Caco-2 (cell line): Measurements from ENCODE around the gene DLX6. TPM values are rescaled to one million over a fixed set of nuclear protein-coding genes. Genes with fewer than 3 reads are reported as not detected.

ENCODE experiments used
- BruUV-seq: library from RNA; stranded (reverse); fragments of 400-500 nt; replicated peaks from 2 replicates; lab custom pipeline; 2021; lab: Mats Ljungman, UMichigan
- CTCF ChIA-PET: fragments of 300-600 bp; sonication (Branson Sonifier 250); formaldehyde crosslinking; loops from one replicate; lab custom pipeline; 2022; ENCODE audit warnings: antibody characterized with exemption; lab: Charles Lee
- POLR2A ChIA-PET: fragments of 300-600 bp; sonication (Branson Sonifier 250); formaldehyde crosslinking; loops from one replicate; lab custom pipeline; 2022; ENCODE audit warnings: antibody characterized with exemption; lab: Charles Lee
- DNase-seq, 2 experiments: peaks; one replicate each; pipeline versions ENCODE4 v3.0.0 to v3.0.0-alpha.2; 2020 to 2022
- H3K27me3 ChIP-seq: replicated peaks from 2 replicates; pipeline ENCODE4 v1.6.0; 2011; ENCODE audit warnings: low read length; ENCODE audit not compliant: control insufficient read depth, insufficient read depth
- H3K36me3 ChIP-seq: 2 replicates; pipeline ENCODE4 v1.5.1; 2011; ENCODE audit warnings: low read length; ENCODE audit not compliant: control insufficient read depth, insufficient read depth
- H3K4me1 ChIP-seq: fragments of 250-450 bp; sonication (Bioruptor Pico); 2 replicates; pipeline ENCODE4 v1.5.1; 2020; ENCODE audit warnings: mild to moderate bottlenecking
- H3K4me3 ChIP-seq: 2 replicates; pipeline ENCODE4 v1.5.1; 2011; ENCODE audit warnings: low read depth, mild to moderate bottlenecking, control low read depth, low read length
- H3K9me3 ChIP-seq: fragments of 250-450 bp; sonication (Bioruptor Pico); 2 replicates; pipeline ENCODE4 v1.5.1; 2020; ENCODE audit warnings: mild to moderate bottlenecking, moderate library complexity
- H3K27ac Mint-ChIP-seq: one replicate; pipeline ENCODE4 v1.8.0; 2022; ENCODE audit warnings: mixed read lengths; ENCODE audit not compliant: unreplicated experiment
- H3K27me3 Mint-ChIP-seq: one replicate; pipeline ENCODE4 v1.8.0; 2022; ENCODE audit warnings: mixed read lengths; ENCODE audit not compliant: insufficient read depth, unreplicated experiment
- H3K36me3 Mint-ChIP-seq: one replicate; pipeline ENCODE4 v1.8.0; 2022; ENCODE audit warnings: mild to moderate bottlenecking, mixed read lengths; ENCODE audit not compliant: insufficient read depth, unreplicated experiment
- H3K4me1 Mint-ChIP-seq: one replicate; pipeline ENCODE4 v1.8.0; 2022; ENCODE audit warnings: low read depth, mixed read lengths; ENCODE audit not compliant: unreplicated experiment
- H3K4me3 Mint-ChIP-seq: one replicate; pipeline ENCODE4 v1.8.0; 2022; ENCODE audit warnings: mild to moderate bottlenecking, moderate library complexity, mixed read lengths; ENCODE audit not compliant: unreplicated experiment
- H3K9me3 Mint-ChIP-seq: one replicate; pipeline ENCODE4 v1.8.0; 2022; ENCODE audit warnings: mixed read lengths; ENCODE audit not compliant: unreplicated experiment
- intact Hi-C: fragments of 100-400 bp; cut with micrococcal nuclease; formaldehyde crosslinking; loops from one replicate; pipeline ENCODE4 v1.10.0; 2022; ENCODE audit not compliant: unreplicated experiment
- total RNA-seq: library from RNA; stranded (reverse); gene quantifications from 2 replicates; pipeline ENCODE4 v1.2.3, GENCODE V29; 2022
- TF ChIP-seq, protein P1 (sequence below), 2 experiments: fragments of 200-600 bp in 1 of 2; IDR thresholded peaks; 1 replicate in 1 of 2; 2 replicates in 1 of 2; pipeline versions ENCODE4 v1.5.1 to v1.8.0; 2011 to 2022; ENCODE audit warnings: antibody characterized with exemption in 1 of 2, control low read depth in 1 of 2, inconsistent platforms in 1 of 2, low read depth in 1 of 2, low read length in 1 of 2, mild to moderate bottlenecking in 1 of 2, moderate library complexity in 1 of 2; ENCODE audit not compliant: insufficient read depth in 1 of 2, severe bottlenecking in 1 of 2, unreplicated experiment in 1 of 2

The DLX6 gene
- total RNA-seq, 1 experiment from 2014 or later = 3.5 TPM

DNA sequence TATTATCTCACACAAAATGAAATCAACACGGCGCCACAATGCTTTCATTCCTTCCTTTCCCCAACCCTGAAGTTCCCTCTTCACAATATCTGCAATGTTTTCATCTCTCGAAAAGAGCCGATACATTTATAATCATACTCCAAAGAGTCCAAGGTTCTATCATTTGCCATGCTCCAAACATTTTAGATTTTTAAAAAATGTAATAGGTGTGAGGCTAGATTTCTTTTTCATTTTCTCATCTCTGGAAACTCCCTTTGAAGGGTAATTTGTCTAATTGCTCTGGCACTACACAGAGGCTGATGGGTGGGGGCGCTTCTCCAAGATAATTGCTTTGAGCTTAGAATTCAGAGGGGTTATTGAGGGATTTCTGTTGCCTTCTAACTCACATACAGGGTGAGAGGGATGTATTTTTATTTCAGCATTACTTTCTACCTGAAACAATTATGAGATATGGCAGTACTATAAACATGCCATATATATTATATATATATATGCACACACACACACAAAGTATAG lies 14.4 kb downstream of the DLX6 start:
- CTCF ChIA-PET = no interaction called here
- H3K4me1 ChIP-seq = no peaks in the 10 kb centered on the region; the same call in 1 of the 2 replicates
- H3K27me3 ChIP-seq = no peaks in the 10 kb centered on the region; the same call in none of the 2 replicates
- Mint-ChIP-seq H3K27me3 (peaks cover 38% of the 10 kb centered on the region), H3K9me3 (no peaks in the 10 kb centered on the region), H3K4me3 (no peak overlapping the region), H3K27ac (no peak overlapping the region), H3K4me1 (no peaks in the 10 kb centered on the region), H3K36me3 (peaks cover 8% of the 10 kb centered on the region)
- no TSS peak for BruUV-seq
- H3K9me3 ChIP-seq = no peaks in the 10 kb centered on the region
- TF ChIP-seq, protein P1, sequence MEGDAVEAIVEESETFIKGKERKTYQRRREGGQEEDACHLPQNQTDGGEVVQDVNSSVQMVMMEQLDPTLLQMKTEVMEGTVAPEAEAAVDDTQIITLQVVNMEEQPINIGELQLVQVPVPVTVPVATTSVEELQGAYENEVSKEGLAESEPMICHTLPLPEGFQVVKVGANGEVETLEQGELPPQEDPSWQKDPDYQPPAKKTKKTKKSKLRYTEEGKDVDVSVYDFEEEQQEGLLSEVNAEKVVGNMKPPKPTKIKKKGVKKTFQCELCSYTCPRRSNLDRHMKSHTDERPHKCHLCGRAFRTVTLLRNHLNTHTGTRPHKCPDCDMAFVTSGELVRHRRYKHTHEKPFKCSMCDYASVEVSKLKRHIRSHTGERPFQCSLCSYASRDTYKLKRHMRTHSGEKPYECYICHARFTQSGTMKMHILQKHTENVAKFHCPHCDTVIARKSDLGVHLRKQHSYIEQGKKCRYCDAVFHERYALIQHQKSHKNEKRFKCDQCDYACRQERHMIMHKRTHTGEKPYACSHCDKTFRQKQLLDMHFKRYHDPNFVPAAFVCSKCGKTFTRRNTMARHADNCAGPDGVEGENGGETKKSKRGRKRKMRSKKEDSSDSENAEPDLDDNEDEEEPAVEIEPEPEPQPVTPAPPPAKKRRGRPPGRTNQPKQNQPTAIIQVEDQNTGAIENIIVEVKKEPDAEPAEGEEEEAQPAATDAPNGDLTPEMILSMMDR (IDR thresholded peaks at IDR 0.05; ENCODE audit: insufficient read depth in 1 of 2, low read depth in 1 of 2, low read length in 1 of 2, severe bottlenecking in 1 of 2, unreplicated experiment in 1 of 2) = no peak
- no peaks in the 10 kb centered on the region for H3K36me3 ChIP-seq
- DNase-seq = no peak
- intact Hi-C loops = loop anchor here (10.0 kb wide), 1 partner anchor 315 kb away; the partner anchor contains the start of gene SEM1
- POLR2A ChIA-PET = no interaction called here
- no peak overlapping the region for H3K4me3 ChIP-seq

DNA sequence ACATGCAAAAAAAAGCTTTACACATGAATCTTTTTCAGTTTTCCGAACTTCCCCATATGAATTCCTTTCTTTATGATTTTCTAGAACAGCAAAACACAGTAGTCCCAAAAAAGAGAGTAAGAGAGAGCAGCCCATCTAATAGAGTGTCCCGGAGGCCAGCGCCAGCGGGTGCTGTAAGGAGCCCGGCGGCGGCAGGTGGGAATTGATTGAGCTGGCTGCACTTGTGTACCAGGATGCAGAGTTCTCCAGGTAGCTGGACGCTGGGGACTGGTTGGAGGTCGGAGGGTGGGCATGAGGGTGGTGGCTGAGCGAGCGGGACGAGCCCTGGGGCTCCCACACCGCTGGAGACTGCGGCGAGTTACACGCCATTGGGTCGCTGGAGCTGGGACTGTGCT lies 15.2 kb downstream of the DLX6 start:
- intact Hi-C loops = loop anchor here (10.0 kb wide), 1 partner anchor 316 kb away; the partner anchor contains the start of gene SEM1
- ChIA-PET POLR2A (no interaction called here), CTCF (interaction anchor here (0.6 kb wide), 1 partner anchor 160 kb away, joined by 3 read pairs; no protein-coding TSS in a partner anchor)
- H3K4me1 ChIP-seq = no peaks in the 10 kb centered on the region; the same call in 1 of the 2 replicates
- Mint-ChIP-seq H3K36me3 (peaks cover 8% of the 10 kb centered on the region), H3K27ac (no peak overlapping the region), H3K4me3 (no peak overlapping the region), H3K27me3 (peaks cover 35% of the 10 kb centered on the region), H3K4me1 (no peaks in the 10 kb centered on the region), H3K9me3 (no peaks in the 10 kb centered on the region)
- BruUV-seq = no TSS peak
- DNase-seq = no peak
- no peaks in the 10 kb centered on the region for H3K36me3 ChIP-seq
- H3K27me3 ChIP-seq = no peaks in the 10 kb centered on the region; the same call in none of the 2 replicates
- H3K9me3 ChIP-seq = no peaks in the 10 kb centered on the region
- TF ChIP-seq, protein P1 (IDR thresholded peaks at IDR 0.05; ENCODE audit: insufficient read depth in 1 of 2, low read depth in 1 of 2, low read length in 1 of 2, severe bottlenecking in 1 of 2, unreplicated experiment in 1 of 2) = no peak
- no peak overlapping the region for H3K4me3 ChIP-seq

DNA sequence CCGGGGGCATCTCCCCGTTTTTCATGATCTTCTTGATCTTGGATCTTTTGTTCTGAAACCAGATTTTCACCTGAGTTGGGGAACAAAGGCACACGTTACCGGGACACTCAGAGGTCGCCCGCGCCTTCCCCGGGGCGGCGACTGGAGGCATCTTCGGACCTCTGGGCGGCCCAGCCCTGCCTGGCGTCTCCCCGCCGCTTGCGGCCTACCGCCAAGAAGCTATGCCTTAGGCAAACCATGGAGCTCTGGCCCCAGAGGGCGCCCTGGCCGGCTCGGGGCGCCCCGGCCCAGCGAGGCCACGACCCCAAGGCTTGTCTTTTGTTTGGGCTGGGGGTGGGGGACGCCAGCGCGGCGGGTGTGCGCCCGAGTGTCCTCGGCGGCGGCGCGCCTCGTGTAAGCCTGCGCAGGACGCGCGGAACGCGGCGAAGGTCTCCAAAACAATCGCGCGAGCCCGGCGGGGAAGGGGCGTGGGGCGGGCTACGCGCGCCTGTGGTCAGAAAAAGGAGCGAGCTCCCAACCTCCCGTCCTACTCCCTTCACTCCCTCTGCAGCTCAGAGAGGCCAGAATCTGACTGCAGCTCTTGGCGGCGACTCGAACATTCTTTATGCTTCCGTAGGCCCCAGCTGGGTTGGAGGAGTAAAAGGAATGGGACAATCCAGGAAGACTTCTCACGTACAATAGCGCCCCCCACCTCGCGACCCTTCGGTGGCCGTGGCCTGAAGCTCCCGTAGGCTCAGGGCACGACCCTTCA lies 15.8 kb downstream of the DLX6 start:
- Histone ChIP-seq H3K4me1 (no peaks in the 10 kb centered on the region; the same call in 1 of the 2 replicates), H3K27me3 (no peaks in the 10 kb centered on the region; the same call in none of the 2 replicates), H3K36me3 (no peaks in the 10 kb centered on the region), H3K9me3 (no peaks in the 10 kb centered on the region), H3K4me3 (no peak overlapping the region)
- Mint-ChIP-seq H3K9me3 (no peaks in the 10 kb centered on the region), H3K27ac (no peak overlapping the region), H3K27me3 (peaks cover 41% of the 10 kb centered on the region), H3K4me1 (no peaks in the 10 kb centered on the region), H3K36me3 (peaks cover 8% of the 10 kb centered on the region), H3K4me3 (no peak overlapping the region)
- intact Hi-C loops = loop anchor here (10.0 kb wide), 1 partner anchor 316 kb away; the partner anchor contains the start of gene SEM1
- no TSS peak for BruUV-seq
- ChIA-PET POLR2A (no interaction called here), CTCF (no interaction called here)
- TF ChIP-seq, protein P1 (IDR thresholded peaks at IDR 0.05; ENCODE audit: insufficient read depth in 1 of 2, low read depth in 1 of 2, low read length in 1 of 2, severe bottlenecking in 1 of 2, unreplicated experiment in 1 of 2) = no peak
- DNase-seq = no peak
